Transverse colon (tissue), 4 donors: Measurements from ENCODE around the gene ATP9B.

Experiments used
- CTCF ChIP-seq, 5 experiments: fragments of 200-600 bp in 3 of 5; fragments of 450-650 bp in 2 of 5; sonication (generic) in 3 of 5; IDR thresholded peaks; 1 replicate in 2 of 5; 2 replicates in 3 of 5; pipeline ENCODE4 v1.5.1; 2016 to 2017; ENCODE audit warnings: antibody characterized with exemption in 5 of 5, inconsistent platforms in 3 of 5, mild to moderate bottlenecking in 2 of 5, moderate library complexity in 1 of 5
- EP300 ChIP-seq: sonication (generic); formaldehyde crosslinking; IDR thresholded peaks from one replicate; pipeline ENCODE4 v1.6.1; 2017; ENCODE audit warnings: antibody characterized with exemption, low read depth
- POLR2A ChIP-seq: fragments of 450-650 bp; IDR thresholded peaks from one replicate; pipeline ENCODE4 v1.6.1; 2016; ENCODE audit warnings: antibody characterized with exemption, mild to moderate bottlenecking, moderate library complexity
- POLR2AphosphoS5 ChIP-seq, 3 donors: sonication (generic); formaldehyde crosslinking; IDR thresholded peaks; one replicate each; pipeline ENCODE4 v1.6.1; 2016; ENCODE audit warnings: antibody characterized with exemption in 3 of 3

DNA sequence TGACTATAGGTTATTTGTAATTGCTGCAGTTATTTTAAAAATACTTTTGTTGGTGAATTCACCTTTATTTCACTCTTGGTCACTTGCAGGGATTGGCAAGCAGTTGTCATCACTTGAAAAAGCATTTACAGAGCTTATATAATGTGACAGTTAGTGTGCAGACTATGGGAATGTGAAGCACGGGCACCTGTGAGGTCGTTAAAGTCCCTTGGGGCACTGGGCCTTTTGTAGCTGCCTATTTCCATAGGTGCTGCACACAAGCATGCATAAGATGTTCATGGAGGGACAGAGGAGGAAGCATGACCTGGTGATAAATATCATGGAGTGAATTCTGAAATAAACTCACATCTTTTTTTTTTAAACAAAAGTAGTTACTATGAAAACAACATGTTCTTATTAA lies 124.6 kb downstream of the ATP9B start:
- TF ChIP-seq CTCF (IDR thresholded peaks at IDR 0.05) (no peak), POLR2AphosphoS5 (IDR thresholded peaks at IDR 0.05) (no peak), POLR2A (no peak), EP300 (no peak)
